ENCODE measurements around the gene TOPORS.
"Not testable (repeated sequence)": the region's sequence is repeated elsewhere in the genome, so short reads cannot be mapped to it uniquely, and the experiment has no call there.

The TOPORS gene

GRCh38 chr9:32566770-32567169 lies 14.4 kb upstream of the TOPORS start:
- DNase-seq (ENCODE audit: low read depth in 1 of 2, low spot score in 1 of 2), result no peak

GRCh38 chr9:32565967-32566366 lies 13.6 kb upstream of the TOPORS start:
- DNase-seq (ENCODE audit: low read depth in 1 of 2, low spot score in 1 of 2), result no peak

GRCh38 chr9:32558408-32558934 lies 6.1 kb upstream of the TOPORS start:
- DNase-seq (ENCODE audit: low read depth in 1 of 2, low spot score in 1 of 2), result no peak

GRCh38 chr9:32554591-32554990 lies 2.2 kb upstream of the TOPORS start:
- no peak for DNase-seq (ENCODE audit: low read depth in 1 of 2, low spot score in 1 of 2)

GRCh38 chr9:32554107-32554506 lies 1.7 kb upstream of the TOPORS start:
- DNase-seq (ENCODE audit: low read depth in 1 of 2, low spot score in 1 of 2), result no peak

- DNase-seq (ENCODE audit: low read depth in 1 of 2, low spot score in 1 of 2), result no peak
Measured at GRCh38 chr9:32551276-32552051, 922 bp downstream of the TOPORS start.

GRCh38 chr9:32550562-32551275 lies 1.7 kb downstream of the TOPORS start:
- DNase-seq (ENCODE audit: low read depth in 1 of 2, low spot score in 1 of 2), result peak; percentile 89 to 90

- DNase-seq (ENCODE audit: low read depth in 1 of 2, low spot score in 1 of 2), result no peak
Measured at GRCh38 chr9:32550150-32550561, 2.2 kb downstream of the TOPORS start.

GRCh38 chr9:32548213-32548612 lies 4.2 kb downstream of the TOPORS start:
- DNase-seq (ENCODE audit: low read depth in 1 of 2, low spot score in 1 of 2), result not testable (repeated sequence)

GRCh38 chr9:32545884-32546283 lies 6.5 kb downstream of the TOPORS start:
- no peak for DNase-seq (ENCODE audit: low read depth in 1 of 2, low spot score in 1 of 2)

GRCh38 chr9:32543047-32543446 lies 9.3 kb downstream of the TOPORS start:
- DNase-seq (ENCODE audit: low read depth in 1 of 2, low spot score in 1 of 2), result no peak

GRCh38 chr9:32533816-32534215 lies 18.6 kb downstream of the TOPORS start:
- no peak for DNase-seq (ENCODE audit: low read depth in 1 of 2, low spot score in 1 of 2)

GRCh38 chr9:32533336-32533735 lies 19.1 kb downstream of the TOPORS start:
- DNase-seq (ENCODE audit: low read depth in 1 of 2, low spot score in 1 of 2), result no peak

- no peak for DNase-seq (ENCODE audit: low read depth in 1 of 2, low spot score in 1 of 2)
Measured at GRCh38 chr9:32526707-32527048, 25.7 kb downstream of the TOPORS start.

GRCh38 chr9:32526041-32526706 lies 26.2 kb downstream of the TOPORS start, which contains the start of gene RIGI:
TSS of gene RIGI (minus strand) at chr9:32526196. CDS start at chr9:32526166, 30 bp downstream.
- peak; percentile 52 to 68 for DNase-seq (ENCODE audit: low read depth in 1 of 2, low spot score in 1 of 2)

GRCh38 chr9:32525709-32526030 lies 26.7 kb downstream of the TOPORS start:
- no peak for DNase-seq (ENCODE audit: low read depth in 1 of 2, low spot score in 1 of 2)

- DNase-seq (ENCODE audit: low read depth in 1 of 2, low spot score in 1 of 2), result no peak
Measured at GRCh38 chr9:32524892-32525708, 27.3 kb downstream of the TOPORS start.

GRCh38 chr9:32524558-32524891 lies 27.9 kb downstream of the TOPORS start:
- not testable (repeated sequence) for DNase-seq (ENCODE audit: low read depth in 1 of 2, low spot score in 1 of 2)

GRCh38 chr9:32523910-32524309 lies 28.5 kb downstream of the TOPORS start:
- no peak for DNase-seq (ENCODE audit: low read depth in 1 of 2, low spot score in 1 of 2)

- no peak for DNase-seq (ENCODE audit: low read depth in 1 of 2, low spot score in 1 of 2)
Measured at GRCh38 chr9:32518276-32518675, 34.1 kb downstream of the TOPORS start.

GRCh38 chr9:32516241-32516640 lies 36.1 kb downstream of the TOPORS start:
- no peak for DNase-seq (ENCODE audit: low read depth in 1 of 2, low spot score in 1 of 2)
